ENCODE measurements around the gene PRKG1.

The PRKG1 gene

GRCh38 chr10:52284416-52285013 is 1210.2 kb downstream of the PRKG1 start:
- no peak overlapping the region for H3K4me3 ChIP-seq (ENCODE audit: low read length)
- H3K4me1 ChIP-seq (ENCODE audit: control insufficient read depth, insufficient read depth, low read length): no peaks in the 10 kb centered on the region
- H3K27me3 ChIP-seq (ENCODE audit: control insufficient read depth, insufficient read depth, low read length): no peaks in the 10 kb centered on the region
- no peak overlapping the region for H3K27ac ChIP-seq (ENCODE audit: low read depth, low read length)
- no peaks in the 10 kb centered on the region for H3K36me3 ChIP-seq (ENCODE audit: control insufficient read depth, insufficient read depth, low read length)
- no peak overlapping the region for H3K9ac ChIP-seq (ENCODE audit: low read length)

- no peak overlapping the region for H3K9ac ChIP-seq (ENCODE audit: low read length)
- H3K27me3 ChIP-seq (ENCODE audit: control insufficient read depth, insufficient read depth, low read length): no peaks in the 10 kb centered on the region
- no peak overlapping the region for H3K4me3 ChIP-seq (ENCODE audit: low read length)
- no peak overlapping the region for H3K27ac ChIP-seq (ENCODE audit: low read depth, low read length)
- no peaks in the 10 kb centered on the region for H3K4me1 ChIP-seq (ENCODE audit: control insufficient read depth, insufficient read depth, low read length)
- no peaks in the 10 kb centered on the region for H3K36me3 ChIP-seq (ENCODE audit: control insufficient read depth, insufficient read depth, low read length)
Measured at GRCh38 chr10:52287866-52288265, 1213.6 kb downstream of the PRKG1 start.

DNA sequence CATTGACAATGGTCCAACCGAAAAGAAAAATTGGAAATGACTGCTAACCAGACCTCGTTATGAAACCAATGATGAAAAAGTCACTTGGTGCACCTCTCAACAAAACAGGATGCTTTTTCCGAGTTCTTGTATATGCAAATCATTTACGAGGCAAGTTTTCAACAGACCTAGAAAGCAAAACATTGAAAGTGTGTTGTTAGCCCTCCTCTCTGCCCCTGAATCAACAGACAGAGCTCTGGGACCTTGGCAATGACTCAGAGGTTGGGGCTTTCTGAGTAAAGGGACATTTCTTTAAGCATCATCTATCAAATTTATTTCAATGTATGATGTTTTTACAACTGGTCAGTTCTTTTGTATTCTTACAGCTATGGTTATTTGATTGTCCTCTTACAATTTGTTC is 1223.5 kb downstream of the PRKG1 start:
- Histone ChIP-seq H3K36me3 (ENCODE audit: control insufficient read depth, insufficient read depth, low read length) (no peaks in the 10 kb centered on the region), H3K4me3 (ENCODE audit: low read length) (no peak overlapping the region), H3K27ac (ENCODE audit: low read depth, low read length) (no peak overlapping the region)

GRCh38 chr10:52300599-52301277 is 1226.5 kb downstream of the PRKG1 start:
- no peak overlapping the region for H3K9ac ChIP-seq (ENCODE audit: low read length)

More for the DNA sequence above, 1223.5 kb downstream of the PRKG1 start:
- H3K9ac ChIP-seq (ENCODE audit: low read length): no peak overlapping the region
- no peaks in the 10 kb centered on the region for H3K27me3 ChIP-seq (ENCODE audit: control insufficient read depth, insufficient read depth, low read length)
- no peaks in the 10 kb centered on the region for H3K4me1 ChIP-seq (ENCODE audit: control insufficient read depth, insufficient read depth, low read length)

DNA sequence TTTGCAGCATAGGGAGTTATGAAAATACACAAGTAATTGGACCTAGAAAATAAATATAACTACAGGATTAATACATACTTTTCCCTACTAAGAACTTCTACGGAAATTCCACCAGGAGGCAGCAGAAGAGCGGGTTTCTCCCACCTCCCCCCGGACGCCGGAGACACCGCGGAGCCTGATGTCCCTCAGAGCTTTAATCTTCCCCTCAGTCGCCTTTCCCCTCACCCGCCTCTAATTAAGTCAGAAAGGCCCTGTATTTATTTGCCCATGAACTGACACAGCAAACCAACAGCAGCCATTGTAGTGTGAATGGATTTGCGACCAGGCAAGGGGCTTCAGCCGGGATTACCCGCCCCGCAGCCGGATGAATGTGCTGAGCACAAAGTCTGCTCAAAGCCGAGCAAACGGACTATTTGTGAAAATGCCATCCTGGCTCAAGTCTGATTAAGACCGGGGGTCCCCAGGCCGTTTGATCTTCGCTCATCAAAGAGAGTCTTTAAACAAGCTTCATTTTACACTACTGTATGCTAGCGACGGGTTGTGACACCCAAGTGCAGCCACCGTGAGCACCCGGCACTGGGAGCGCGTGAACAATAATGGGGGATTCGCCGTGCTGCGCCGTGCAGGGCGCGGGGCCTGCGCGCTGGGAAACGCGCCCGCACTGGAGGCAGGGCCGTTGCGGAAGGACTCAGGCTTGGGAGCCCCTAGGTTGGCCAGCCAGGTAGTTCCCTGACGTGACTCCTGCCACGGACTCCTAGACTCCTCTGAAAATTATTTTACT is 1234.2 kb downstream of the PRKG1 start:
- no peak overlapping the region for H3K9ac ChIP-seq (ENCODE audit: low read length)
- H3K4me1 ChIP-seq (ENCODE audit: control insufficient read depth, insufficient read depth, low read length): no peaks in the 10 kb centered on the region
- H3K36me3 ChIP-seq (ENCODE audit: control insufficient read depth, insufficient read depth, low read length): no peaks in the 10 kb centered on the region
- H3K4me3 ChIP-seq (ENCODE audit: low read length): peak overlapping the region; percentile 65
- H3K27me3 ChIP-seq (ENCODE audit: control insufficient read depth, insufficient read depth, low read length): peaks cover 4% of the 10 kb centered on the region
- H3K27ac ChIP-seq (ENCODE audit: low read depth, low read length): no peak overlapping the region

More at GRCh38 chr10:52300599-52301277, 1226.5 kb downstream of the PRKG1 start:
- no peaks in the 10 kb centered on the region for H3K4me1 ChIP-seq (ENCODE audit: control insufficient read depth, insufficient read depth, low read length)
- H3K4me3 ChIP-seq (ENCODE audit: low read length): no peak overlapping the region
- H3K27ac ChIP-seq (ENCODE audit: low read depth, low read length): no peak overlapping the region
- H3K36me3 ChIP-seq (ENCODE audit: control insufficient read depth, insufficient read depth, low read length): no peaks in the 10 kb centered on the region
- no peaks in the 10 kb centered on the region for H3K27me3 ChIP-seq (ENCODE audit: control insufficient read depth, insufficient read depth, low read length)

- Histone ChIP-seq H3K27me3 (ENCODE audit: control insufficient read depth, insufficient read depth, low read length) (peaks cover 9% of the 10 kb centered on the region), H3K4me3 (ENCODE audit: low read length) (peak overlapping the region; percentile 7), H3K9ac (ENCODE audit: low read length) (no peak overlapping the region)
Measured at GRCh38 chr10:52312942-52313255, 1238.6 kb downstream of the PRKG1 start.

GRCh38 chr10:52313256-52313932 is 1239.1 kb downstream of the PRKG1 start:
- peaks cover 9% of the 10 kb centered on the region for H3K27me3 ChIP-seq (ENCODE audit: control insufficient read depth, insufficient read depth, low read length)
- H3K36me3 ChIP-seq (ENCODE audit: control insufficient read depth, insufficient read depth, low read length): no peaks in the 10 kb centered on the region
- peak overlapping the region; percentile 63 for H3K4me3 ChIP-seq (ENCODE audit: low read length)
- H3K27ac ChIP-seq (ENCODE audit: low read depth, low read length): no peak overlapping the region
- no peaks in the 10 kb centered on the region for H3K4me1 ChIP-seq (ENCODE audit: control insufficient read depth, insufficient read depth, low read length)
- no peak overlapping the region for H3K9ac ChIP-seq (ENCODE audit: low read length)

More at GRCh38 chr10:52312942-52313255, 1238.6 kb downstream of the PRKG1 start:
- H3K36me3 ChIP-seq (ENCODE audit: control insufficient read depth, insufficient read depth, low read length): no peaks in the 10 kb centered on the region
- H3K4me1 ChIP-seq (ENCODE audit: control insufficient read depth, insufficient read depth, low read length): no peaks in the 10 kb centered on the region
- H3K27ac ChIP-seq (ENCODE audit: low read depth, low read length): no peak overlapping the region

- Histone ChIP-seq H3K27ac (ENCODE audit: low read depth, low read length) (no peak within 1 kb of the TSS), H3K36me3 (ENCODE audit: control insufficient read depth, insufficient read depth, low read length) (no peaks in the 10 kb centered on the region), H3K4me1 (ENCODE audit: control insufficient read depth, insufficient read depth, low read length) (no peaks in the 10 kb centered on the region), H3K27me3 (ENCODE audit: control insufficient read depth, insufficient read depth, low read length) (peaks cover 5% of the 10 kb centered on the region), H3K9ac (ENCODE audit: low read length) (no peak within 1 kb of the TSS), H3K4me3 (ENCODE audit: low read length) (peak within 1 kb of the TSS; percentile 63)
Measured at GRCh38 chr10:52313933-52314821, 1239.9 kb downstream of the PRKG1 start, which contains the start of gene DKK1. DKK1 (plus strand) TSS chr10:52314281; CDS start chr10:52314435, 154 bp downstream.

GRCh38 chr10:52314822-52315552 is 1240.7 kb downstream of the PRKG1 start:
- Histone ChIP-seq H3K4me3 (ENCODE audit: low read length) (peak overlapping the region; percentile 63), H3K27me3 (ENCODE audit: control insufficient read depth, insufficient read depth, low read length) (peaks cover 5% of the 10 kb centered on the region), H3K36me3 (ENCODE audit: control insufficient read depth, insufficient read depth, low read length) (no peaks in the 10 kb centered on the region), H3K9ac (ENCODE audit: low read length) (no peak overlapping the region), H3K27ac (ENCODE audit: low read depth, low read length) (no peak overlapping the region), H3K4me1 (ENCODE audit: control insufficient read depth, insufficient read depth, low read length) (no peaks in the 10 kb centered on the region)

- Histone ChIP-seq H3K36me3 (ENCODE audit: control insufficient read depth, insufficient read depth, low read length) (no peaks in the 10 kb centered on the region), H3K4me3 (ENCODE audit: low read length) (no peak overlapping the region), H3K4me1 (ENCODE audit: control insufficient read depth, insufficient read depth, low read length) (no peaks in the 10 kb centered on the region), H3K27me3 (ENCODE audit: control insufficient read depth, insufficient read depth, low read length) (peaks cover 5% of the 10 kb centered on the region), H3K9ac (ENCODE audit: low read length) (no peak overlapping the region), H3K27ac (ENCODE audit: low read depth, low read length) (no peak overlapping the region)
Measured at GRCh38 chr10:52316001-52316400, 1241.7 kb downstream of the PRKG1 start.

DNA sequence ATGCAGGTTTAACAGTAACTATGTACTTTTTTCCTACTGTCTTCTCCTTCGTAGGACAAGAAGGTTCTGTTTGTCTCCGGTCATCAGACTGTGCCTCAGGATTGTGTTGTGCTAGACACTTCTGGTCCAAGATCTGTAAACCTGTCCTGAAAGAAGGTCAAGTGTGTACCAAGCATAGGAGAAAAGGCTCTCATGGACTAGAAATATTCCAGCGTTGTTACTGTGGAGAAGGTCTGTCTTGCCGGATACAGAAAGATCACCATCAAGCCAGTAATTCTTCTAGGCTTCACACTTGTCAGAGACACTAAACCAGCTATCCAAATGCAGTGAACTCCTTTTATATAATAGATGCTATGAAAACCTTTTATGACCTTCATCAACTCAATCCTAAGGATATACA is 1242.2 kb downstream of the PRKG1 start:
- Histone ChIP-seq H3K36me3 (ENCODE audit: control insufficient read depth, insufficient read depth, low read length) (no peaks in the 10 kb centered on the region), H3K4me3 (ENCODE audit: low read length) (no peak overlapping the region), H3K27ac (ENCODE audit: low read depth, low read length) (no peak overlapping the region), H3K9ac (ENCODE audit: low read length) (no peak overlapping the region), H3K4me1 (ENCODE audit: control insufficient read depth, insufficient read depth, low read length) (no peaks in the 10 kb centered on the region), H3K27me3 (ENCODE audit: control insufficient read depth, insufficient read depth, low read length) (peaks cover 5% of the 10 kb centered on the region)

Data from rectal smooth muscle tissue (tissue), 1 donor.